Esophagus mucosa (tissue), 1 donor: ENCODE measurements around the gene CCN2. TPM values are rescaled to one million over a fixed set of nuclear protein-coding genes. Genes with fewer than 3 reads are reported as not detected.
"Not testable (repeated sequence)": the region's sequence is repeated elsewhere in the genome, so short reads cannot be mapped to it uniquely, and the experiment has no call there.

Experiments
- ATAC-seq: fragments of 200-7000 bp; cut with Tn5 transposase; one replicate; pipeline ENCODE4 v1.9.1; 2020
- total RNA-seq: library from RNA; stranded (reverse); gene quantifications from one replicate; pipeline ENCODE4 v1.2.4, GENCODE V29; 2023
- donor health status: DM: yes; HTN: yes; CAD: no.

The CCN2 gene
- total RNA-seq, 1 donor from 2014 or later: 1.8 TPM

GRCh38 chr6:131908787-131909186, 42.4 kb downstream of the CCN2 start:
- not testable (repeated sequence) for ATAC-seq

DNA sequence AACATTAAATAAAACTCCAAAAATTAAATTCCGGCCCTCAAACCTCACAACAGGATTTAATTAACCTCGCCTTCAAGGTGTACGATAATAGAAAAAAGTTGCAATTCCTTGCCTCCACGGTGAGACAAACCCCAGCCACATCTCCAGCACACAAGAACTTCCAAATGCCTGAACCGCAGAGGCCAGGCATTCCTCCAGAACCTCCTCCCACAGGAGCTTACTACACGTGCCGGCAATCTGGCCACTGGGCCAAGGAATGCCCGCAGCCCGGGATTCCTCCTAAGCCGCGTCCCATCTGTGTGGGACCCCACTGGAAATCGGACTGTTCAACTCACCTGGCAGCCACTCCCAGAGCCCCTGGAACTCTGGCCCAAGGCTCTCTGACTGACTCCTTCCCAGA, 47.4 kb downstream of the CCN2 start:
- ATAC-seq: not testable (repeated sequence)

DNA sequence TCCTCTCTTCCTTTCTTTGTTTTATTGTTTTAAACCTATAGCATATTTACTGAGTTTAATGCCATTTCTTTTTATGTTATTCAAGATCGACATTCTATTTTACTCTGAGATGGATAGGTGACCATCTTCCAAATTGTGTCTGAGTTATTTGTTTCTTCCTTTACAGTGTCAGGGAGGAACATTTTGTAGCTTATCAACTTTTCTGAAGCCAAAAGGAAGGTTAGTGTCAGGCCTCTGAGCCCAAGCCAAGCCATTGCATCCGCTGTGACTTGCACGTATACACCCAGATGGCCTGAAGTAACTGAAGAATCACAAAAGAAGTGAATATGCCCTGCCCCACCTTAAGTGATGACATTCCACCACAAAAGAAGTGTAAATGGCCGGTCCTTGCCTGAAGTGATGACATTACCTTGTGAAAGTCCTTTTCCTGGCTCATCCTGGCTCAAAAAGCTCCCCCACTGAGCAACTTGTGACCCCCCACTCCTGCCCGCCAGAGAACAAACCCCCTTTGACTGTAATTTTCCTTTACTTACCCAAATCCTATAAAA, 49.8 kb downstream of the CCN2 start:
- not testable (repeated sequence) for ATAC-seq

DNA sequence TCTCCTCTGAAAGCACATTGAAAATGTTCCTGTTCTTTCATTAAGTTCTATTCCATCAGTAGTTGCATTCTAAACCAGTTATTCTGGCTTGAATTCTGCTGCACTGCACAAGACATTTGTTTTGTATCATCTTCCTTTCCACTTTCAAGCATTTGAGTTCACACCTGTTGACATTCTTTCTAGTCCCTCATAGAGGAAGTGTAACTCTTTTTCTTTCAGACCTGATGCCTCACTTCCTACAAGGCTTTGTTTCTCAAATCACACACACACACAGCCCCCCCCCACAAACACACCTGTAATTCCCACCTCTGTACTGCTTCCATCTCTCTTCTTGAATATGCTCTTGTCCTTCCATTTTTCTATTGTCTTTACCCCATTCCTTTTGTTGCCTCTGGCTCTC, 50.9 kb downstream of the CCN2 start:
- peak; percentile 42 for ATAC-seq

DNA sequence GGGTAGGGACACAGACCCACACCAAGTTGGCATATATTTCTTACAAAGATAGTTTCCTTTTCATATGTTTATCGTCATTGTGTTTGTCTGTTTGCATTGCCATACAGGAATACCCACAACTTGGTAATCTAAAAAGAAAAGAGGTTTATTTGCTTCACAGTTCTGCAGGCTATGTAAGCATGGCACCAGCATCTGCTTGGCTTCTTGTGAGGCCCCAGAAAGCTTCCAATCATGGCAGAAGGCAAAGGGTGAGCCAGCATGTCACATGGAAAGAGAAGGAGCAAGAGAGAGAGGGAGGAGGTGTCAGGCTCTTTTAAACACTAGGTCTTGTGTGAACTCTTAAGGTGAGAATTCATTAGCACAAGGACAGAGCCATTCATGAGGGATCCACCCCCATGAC, 52.5 kb downstream of the CCN2 start:
- ATAC-seq: no peak

Other genes starting within 250 kb of the CCN2 start
- gene OR2A4, start 250.0 kb downstream of the CCN2 start, total RNA-seq: not detected
- gene CTAGE9, start 240.4 kb downstream of the CCN2 start, total RNA-seq: not detected
- gene ENPP1, start 143.4 kb downstream of the CCN2 start, total RNA-seq: 0.36 TPM